Endothelial cell of umbilical vein (primary cell): ENCODE data around the gene P2RY1. TPM values are rescaled to one million over a fixed set of nuclear protein-coding genes. Genes with fewer than 3 reads are reported as not detected.

Experiments used
- BruUV-seq: library from RNA; stranded (reverse); fragments of 400-500 nt; replicated peaks from 2 replicates; lab custom pipeline; 2021; lab: Mats Ljungman, UMichigan
- CTCF ChIA-PET: fragments of 300-600, 350-600 bp; sonication (Branson Sonifier 250); formaldehyde crosslinking; loops from one replicate; lab custom pipeline; 2021; ENCODE audit warnings: antibody characterized with exemption, inconsistent platforms; lab: Charles Lee
- POLR2A ChIA-PET: fragments of 300-600, 350-600 bp; sonication (Branson Sonifier 250); formaldehyde crosslinking; loops from one replicate; lab custom pipeline; 2021; ENCODE audit warnings: antibody characterized with exemption, inconsistent platforms; lab: Charles Lee
- DNase-seq: peaks from one replicate; pipeline ENCODE4 v3.0.0-alpha.2; 2011; ENCODE audit warnings: low read depth, low spot score
- FAIRE-seq: peaks from 2 replicates; lab custom pipeline; 2011; peaks lifted over from hg19 to GRCh38; lab: Jason Lieb, UNC
- H2AFZ ChIP-seq: 2 replicates; pipeline ENCODE4 v1.6.0; 2012; ENCODE audit warnings: low read depth, low read length, control low read depth, inconsistent platforms
- H3K27ac ChIP-seq: 2 replicates; pipeline ENCODE4 v1.5.1; 2011; ENCODE audit warnings: low read depth, mild to moderate bottlenecking, control low read depth, low read length, moderate library complexity; ENCODE audit not compliant: insufficient read depth
- H3K27me3 ChIP-seq, 2 experiments: 2 replicates each; pipeline versions ENCODE4 v1.6.0 to v1.6.1; 2011; ENCODE audit warnings: low read length in 2 of 2, mixed read lengths in 1 of 2; ENCODE audit not compliant: control insufficient read depth in 2 of 2, insufficient read depth in 2 of 2
- H3K36me3 ChIP-seq, 2 experiments: 2 replicates in 1 of 2; 3 replicates in 1 of 2; pipeline ENCODE4 v1.5.1; 2011; ENCODE audit warnings: low read length in 2 of 2, mild to moderate bottlenecking in 1 of 2, moderate library complexity in 1 of 2; ENCODE audit not compliant: control insufficient read depth in 2 of 2, insufficient read depth in 2 of 2; ENCODE audit errors: extremely low read depth in 1 of 2
- H3K4me1 ChIP-seq: 3 replicates; pipeline ENCODE4 v1.5.1; 2011; ENCODE audit warnings: mild to moderate bottlenecking, low read length; ENCODE audit not compliant: control insufficient read depth, insufficient read depth; ENCODE audit errors: extremely low read depth
- H3K4me2 ChIP-seq: 2 replicates; pipeline ENCODE4 v1.6.1; 2011; ENCODE audit warnings: low read length, control low read depth, mixed read lengths; ENCODE audit not compliant: insufficient read depth
- H3K4me3 ChIP-seq, 3 experiments: fragments of 200-600 bp in 1 of 3; sonication (generic), shearing (Covaris generic) in 1 of 3; replicated peaks in 1 of 3; 2 replicates each; pipeline ENCODE4 v1.5.1; 2011 to 2016; ENCODE audit warnings: control low read depth in 3 of 3, low read length in 3 of 3, mild to moderate bottlenecking in 2 of 3, inconsistent platforms in 1 of 3, low read depth in 1 of 3, moderate library complexity in 1 of 3; ENCODE audit not compliant: insufficient read depth in 1 of 3
- H3K79me2 ChIP-seq: 2 replicates; pipeline ENCODE4 v1.6.0; 2012; ENCODE audit warnings: low read length, inconsistent platforms; ENCODE audit not compliant: control insufficient read depth, insufficient read depth
- H3K9ac ChIP-seq: replicated peaks from 2 replicates; pipeline ENCODE3; 2011; ENCODE audit warnings: low read length, control low read depth; ENCODE audit not compliant: insufficient read depth; ENCODE audit errors: extremely low read depth
- H3K9me1 ChIP-seq: replicated peaks from 3 replicates; pipeline ENCODE4 v1.6.0; 2011; ENCODE audit warnings: mild to moderate bottlenecking, low read length; ENCODE audit not compliant: control insufficient read depth, insufficient read depth; ENCODE audit errors: extremely low read depth
- H3K9me3 ChIP-seq: replicated peaks from 2 replicates; pipeline ENCODE4 v1.5.1; 2012; ENCODE audit warnings: low read length, inconsistent platforms; ENCODE audit not compliant: control insufficient read depth, insufficient read depth
- H4K20me1 ChIP-seq: replicated peaks from 2 replicates; pipeline ENCODE3; 2011; ENCODE audit warnings: mild to moderate bottlenecking, low read length; ENCODE audit not compliant: control insufficient read depth, insufficient read depth; ENCODE audit errors: extremely low read depth
- EZH2 ChIP-seq: IDR thresholded peaks from 2 replicates; pipeline ENCODE4 v1.6.1; 2012; ENCODE audit warnings: borderline replicate concordance, low read depth, mild to moderate bottlenecking, moderate library complexity, low read length, inconsistent platforms; ENCODE audit not compliant: severe bottlenecking
- FOS ChIP-seq: IDR thresholded peaks from 2 replicates; pipeline ENCODE4 v1.6.1; 2011; ENCODE audit warnings: mild to moderate bottlenecking, low read length, moderate library complexity, borderline replicate concordance; ENCODE audit not compliant: insufficient read depth
- GATA2 ChIP-seq: IDR thresholded peaks from 2 replicates; pipeline ENCODE4 v1.7.0; 2011; ENCODE audit warnings: low read depth, mild to moderate bottlenecking, moderate library complexity, mixed read lengths, low read length; ENCODE audit not compliant: insufficient read length, insufficient read depth
- JUN ChIP-seq: IDR thresholded peaks from 2 replicates; pipeline ENCODE4 v1.6.1; 2011; ENCODE audit warnings: borderline replicate concordance, low read depth; ENCODE audit not compliant: insufficient read length, insufficient read depth
- MYC ChIP-seq: IDR thresholded peaks from one replicate; pipeline ENCODE4 v1.6.1; 2011; ENCODE audit warnings: mild to moderate bottlenecking, low read depth, low read length
- POLR2A ChIP-seq: IDR thresholded peaks from 2 replicates; pipeline ENCODE4 v1.6.1; 2012; ENCODE audit warnings: low read depth, mild to moderate bottlenecking, control low read depth, low read length
- POLR2AphosphoS5 ChIP-seq: IDR thresholded peaks from 2 replicates; pipeline ENCODE4 v1.6.1; 2012; ENCODE audit warnings: low read depth, mild to moderate bottlenecking, control low read depth, low read length, moderate library complexity; ENCODE audit not compliant: insufficient read depth
- dilution Hi-C: fragments of 300-500 bp; cut with MboI; formaldehyde crosslinking; loops from one replicate; pipeline ENCODE4 v1.15.0; 2019; ENCODE audit warnings: low sequenced_read_pairs; ENCODE audit not compliant: extremely low pct_ligation_motif_present
- intact Hi-C: fragments of 100-400 bp; cut with micrococcal nuclease; formaldehyde crosslinking; loops from one replicate; pipeline ENCODE4 v1.10.0; 2022
- polyA plus RNA-seq, 4 experiments: library from polyadenylated mRNA; depleted of rRNA in 3 of 4; stranded (reverse) in 3 of 4; unstranded in 1 of 4; fragments of >200 nt; gene quantifications; 2 replicates each; pipeline versions ENCODE4 v1.2.1 to v1.2.3, GENCODE V29; 2011 to 2012; ENCODE audit warnings: missing spikeins in 1 of 4
- total RNA-seq: library from RNA; stranded (reverse); gene quantifications from 2 replicates; pipeline ENCODE4 v1.2.3, GENCODE V29; 2021
- TF ChIP-seq, protein P1 (sequence below): IDR thresholded peaks from 2 replicates; pipeline ENCODE4 v1.6.1; 2011; ENCODE audit not compliant: insufficient read depth, insufficient read length
- TF ChIP-seq, protein P2 (sequence below), 2 donors: IDR thresholded peaks; 1 replicate in 1 of 2; 2 replicates in 1 of 2; pipeline ENCODE4 v1.5.1; 2011; ENCODE audit warnings: low read length in 2 of 2, mild to moderate bottlenecking in 2 of 2, moderate library complexity in 2 of 2, control low read depth in 1 of 2, inconsistent platforms in 1 of 2, low read depth in 1 of 2; ENCODE audit not compliant: insufficient read depth in 1 of 2; ENCODE audit errors: extremely low read depth in 1 of 2

P2RY1 gene
- total and polyA plus RNA-seq, 2 donors (not counting 3 experiments of a cell fraction or from before 2014, with no cell fraction given), result 0.81 to 1.7 TPM

DNA sequence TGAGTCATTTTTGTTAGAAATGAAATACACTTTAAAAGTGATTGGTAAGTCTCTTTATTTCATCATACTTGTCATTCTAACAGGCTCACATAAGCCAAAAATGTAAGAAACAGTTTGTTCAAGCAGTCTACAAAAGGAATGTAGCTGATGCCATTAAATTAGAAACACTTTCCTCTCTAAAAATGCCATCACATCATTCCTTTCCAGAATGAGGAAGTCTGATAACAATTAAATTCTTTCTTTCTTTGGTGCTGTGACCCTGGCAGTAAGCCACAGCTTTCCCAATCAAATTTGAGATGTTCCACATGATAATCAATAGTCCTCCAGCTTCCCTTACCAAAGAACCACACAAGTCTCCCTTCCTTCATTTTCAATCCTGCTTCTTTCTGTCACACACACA lies 9.4 kb upstream of the P2RY1 start:
- ChIA-PET POLR2A (no interaction called here), CTCF (no interaction called here)
- H3K36me3 ChIP-seq, result no peaks in the 10 kb centered on the region
- no peaks in the 10 kb centered on the region for H3K4me1 ChIP-seq
- FAIRE-seq, result no peak
- H3K4me3 ChIP-seq, result no peak overlapping the region
- intact Hi-C loops (no loop called here), dilution Hi-C loops (no loop called here)
- BruUV-seq, result no TSS peak
- DNase-seq, result no peak
- H4K20me1 ChIP-seq, result no peaks in the 10 kb centered on the region
- no peak overlapping the region for H2AFZ ChIP-seq
- no peaks in the 10 kb centered on the region for H3K9me3 ChIP-seq
- peaks cover 0 to 2% of the 10 kb centered on the region in 2 experiments for H3K27me3 ChIP-seq
- no peaks in the 10 kb centered on the region for H3K79me2 ChIP-seq
- no peak for TF ChIP-seq JUN
- no peak for TF ChIP-seq EZH2
- TF ChIP-seq, protein P1, sequence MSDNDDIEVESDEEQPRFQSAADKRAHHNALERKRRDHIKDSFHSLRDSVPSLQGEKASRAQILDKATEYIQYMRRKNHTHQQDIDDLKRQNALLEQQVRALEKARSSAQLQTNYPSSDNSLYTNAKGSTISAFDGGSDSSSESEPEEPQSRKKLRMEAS, result no peak
- TF ChIP-seq GATA2, result no peak
- TF ChIP-seq FOS, result no peak
- TF ChIP-seq, protein P2, sequence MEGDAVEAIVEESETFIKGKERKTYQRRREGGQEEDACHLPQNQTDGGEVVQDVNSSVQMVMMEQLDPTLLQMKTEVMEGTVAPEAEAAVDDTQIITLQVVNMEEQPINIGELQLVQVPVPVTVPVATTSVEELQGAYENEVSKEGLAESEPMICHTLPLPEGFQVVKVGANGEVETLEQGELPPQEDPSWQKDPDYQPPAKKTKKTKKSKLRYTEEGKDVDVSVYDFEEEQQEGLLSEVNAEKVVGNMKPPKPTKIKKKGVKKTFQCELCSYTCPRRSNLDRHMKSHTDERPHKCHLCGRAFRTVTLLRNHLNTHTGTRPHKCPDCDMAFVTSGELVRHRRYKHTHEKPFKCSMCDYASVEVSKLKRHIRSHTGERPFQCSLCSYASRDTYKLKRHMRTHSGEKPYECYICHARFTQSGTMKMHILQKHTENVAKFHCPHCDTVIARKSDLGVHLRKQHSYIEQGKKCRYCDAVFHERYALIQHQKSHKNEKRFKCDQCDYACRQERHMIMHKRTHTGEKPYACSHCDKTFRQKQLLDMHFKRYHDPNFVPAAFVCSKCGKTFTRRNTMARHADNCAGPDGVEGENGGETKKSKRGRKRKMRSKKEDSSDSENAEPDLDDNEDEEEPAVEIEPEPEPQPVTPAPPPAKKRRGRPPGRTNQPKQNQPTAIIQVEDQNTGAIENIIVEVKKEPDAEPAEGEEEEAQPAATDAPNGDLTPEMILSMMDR (IDR thresholded peaks at IDR 0.05; ENCODE audit: extremely low read depth in 1 of 2, insufficient read depth in 1 of 2, low read depth in 1 of 2, low read length in 2 of 2), result no peak
- no peak for TF ChIP-seq POLR2A
- no peak for TF ChIP-seq POLR2AphosphoS5
- no peak for TF ChIP-seq MYC
- H3K27ac ChIP-seq, result no peak overlapping the region
- no peak overlapping the region for H3K9ac ChIP-seq
- no peaks in the 10 kb centered on the region for H3K9me1 ChIP-seq
- H3K4me2 ChIP-seq, result no peak overlapping the region
